H1 (cell line): ENCODE measurements around the gene PDPK1. TPM values are rescaled to one million over a fixed set of nuclear protein-coding genes. Genes with fewer than 3 reads are reported as not detected.

Experiments used
- BCL11A ChIP-seq, 2 experiments: IDR thresholded peaks; one replicate each; pipeline ENCODE4 v1.6.1; 2011; ENCODE audit warnings: low read depth in 2 of 2, low read length in 2 of 2, mild to moderate bottlenecking in 2 of 2
- CHD2 ChIP-seq: IDR thresholded peaks from 2 replicates; pipeline ENCODE4 v1.6.1; 2012; ENCODE audit warnings: low read length, improper control_type of control experiment
- KDM5A ChIP-seq: fragments of 200-600 bp; IDR thresholded peaks from 2 replicates; pipeline ENCODE4 v1.7.1; 2012; ENCODE audit warnings: mild to moderate bottlenecking, low read length, inconsistent platforms, mixed read lengths
- RAD21 ChIP-seq, 2 experiments: IDR thresholded peaks in 1 of 2; conservative IDR thresholded peaks in 1 of 2; 2 replicates each; pipeline ENCODE4 v1.6.1; 2011; ENCODE audit warnings: low read depth in 2 of 2, low read length in 2 of 2, improper control_type of control experiment in 1 of 2, inconsistent platforms in 1 of 2, mild to moderate bottlenecking in 1 of 2, moderate library complexity in 1 of 2
- polyA plus RNA-seq, 7 experiments: library from polyadenylated mRNA; depleted of rRNA in 3 of 7; stranded (reverse) in 5 of 7; unstranded in 2 of 7; fragments of >200 nt in 5 of 7; fragments of 200-250 nt in 2 of 7; gene quantifications; 1 replicate in 5 of 7; 2 replicates in 1 of 7; 4 replicates in 1 of 7; pipeline versions ENCODE4 v1.2.1 to v1.2.3, GENCODE V29; 2011 to 2013; ENCODE audit warnings: missing spikeins in 2 of 7, mixed read lengths in 2 of 7
- total RNA-seq: library from RNA; stranded (reverse); fragmentation: NEBNext Ultra II Directional; extraction: Animal tissue kit (Norgen Biotek cat#: 25700); gene quantifications from 2 replicates; pipeline ENCODE4 v1.2.1, GENCODE V29; 2021
- TF ChIP-seq, protein P1 (sequence below): IDR thresholded peaks from 2 replicates; pipeline ENCODE4 v1.6.1; 2012; ENCODE audit warnings: low read length, inconsistent platforms
- TF ChIP-seq, protein P2 (sequence below): fragments of 300-600 bp; sonication (generic); IDR thresholded peaks from 2 replicates; pipeline ENCODE4 v1.7.1; 2012; ENCODE audit warnings: low read length, moderate library complexity, mild to moderate bottlenecking, inconsistent platforms; ENCODE audit not compliant: insufficient replicate concordance

Gene PDPK1
- total and polyA plus RNA-seq, 2 of the 8 experiments (the other 6 are each of a cell fraction or from before 2014, with no cell fraction given): 17.1 to 27.8 TPM

DNA sequence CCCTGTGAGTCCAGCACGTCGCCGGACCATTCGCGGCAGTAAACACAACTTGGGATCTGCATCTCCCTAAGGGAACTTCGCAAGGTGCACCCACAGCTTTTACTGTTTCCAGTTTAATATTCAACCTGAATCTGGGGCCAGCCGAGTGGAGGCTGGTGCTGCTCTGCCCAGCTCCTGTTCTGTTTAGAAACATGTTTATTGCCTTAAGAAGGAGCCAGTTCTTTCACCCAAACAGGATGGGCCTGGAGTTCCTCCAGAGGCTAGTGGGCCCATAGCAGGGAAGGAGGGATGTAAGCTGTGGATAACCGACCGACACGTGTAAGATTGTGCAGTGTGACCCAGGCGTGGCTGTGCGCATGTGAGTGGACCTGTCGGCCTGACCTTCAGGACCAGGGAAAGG is 45.5 kb upstream of the PDPK1 start (continued):
- no peak for TF ChIP-seq RAD21 (IDR thresholded peaks at IDR 0.05 in 1 of 2, conservative IDR thresholded peaks at IDR 0.05 in 1 of 2; ENCODE audit: low read depth in 2 of 2, low read length in 2 of 2)
- no peak for TF ChIP-seq CHD2
- no peak for TF ChIP-seq KDM5A
- TF ChIP-seq, protein P1, sequence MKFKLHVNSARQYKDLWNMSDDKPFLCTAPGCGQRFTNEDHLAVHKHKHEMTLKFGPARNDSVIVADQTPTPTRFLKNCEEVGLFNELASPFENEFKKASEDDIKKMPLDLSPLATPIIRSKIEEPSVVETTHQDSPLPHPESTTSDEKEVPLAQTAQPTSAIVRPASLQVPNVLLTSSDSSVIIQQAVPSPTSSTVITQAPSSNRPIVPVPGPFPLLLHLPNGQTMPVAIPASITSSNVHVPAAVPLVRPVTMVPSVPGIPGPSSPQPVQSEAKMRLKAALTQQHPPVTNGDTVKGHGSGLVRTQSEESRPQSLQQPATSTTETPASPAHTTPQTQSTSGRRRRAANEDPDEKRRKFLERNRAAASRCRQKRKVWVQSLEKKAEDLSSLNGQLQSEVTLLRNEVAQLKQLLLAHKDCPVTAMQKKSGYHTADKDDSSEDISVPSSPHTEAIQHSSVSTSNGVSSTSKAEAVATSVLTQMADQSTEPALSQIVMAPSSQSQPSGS: no peak
- TF ChIP-seq, protein P2, sequence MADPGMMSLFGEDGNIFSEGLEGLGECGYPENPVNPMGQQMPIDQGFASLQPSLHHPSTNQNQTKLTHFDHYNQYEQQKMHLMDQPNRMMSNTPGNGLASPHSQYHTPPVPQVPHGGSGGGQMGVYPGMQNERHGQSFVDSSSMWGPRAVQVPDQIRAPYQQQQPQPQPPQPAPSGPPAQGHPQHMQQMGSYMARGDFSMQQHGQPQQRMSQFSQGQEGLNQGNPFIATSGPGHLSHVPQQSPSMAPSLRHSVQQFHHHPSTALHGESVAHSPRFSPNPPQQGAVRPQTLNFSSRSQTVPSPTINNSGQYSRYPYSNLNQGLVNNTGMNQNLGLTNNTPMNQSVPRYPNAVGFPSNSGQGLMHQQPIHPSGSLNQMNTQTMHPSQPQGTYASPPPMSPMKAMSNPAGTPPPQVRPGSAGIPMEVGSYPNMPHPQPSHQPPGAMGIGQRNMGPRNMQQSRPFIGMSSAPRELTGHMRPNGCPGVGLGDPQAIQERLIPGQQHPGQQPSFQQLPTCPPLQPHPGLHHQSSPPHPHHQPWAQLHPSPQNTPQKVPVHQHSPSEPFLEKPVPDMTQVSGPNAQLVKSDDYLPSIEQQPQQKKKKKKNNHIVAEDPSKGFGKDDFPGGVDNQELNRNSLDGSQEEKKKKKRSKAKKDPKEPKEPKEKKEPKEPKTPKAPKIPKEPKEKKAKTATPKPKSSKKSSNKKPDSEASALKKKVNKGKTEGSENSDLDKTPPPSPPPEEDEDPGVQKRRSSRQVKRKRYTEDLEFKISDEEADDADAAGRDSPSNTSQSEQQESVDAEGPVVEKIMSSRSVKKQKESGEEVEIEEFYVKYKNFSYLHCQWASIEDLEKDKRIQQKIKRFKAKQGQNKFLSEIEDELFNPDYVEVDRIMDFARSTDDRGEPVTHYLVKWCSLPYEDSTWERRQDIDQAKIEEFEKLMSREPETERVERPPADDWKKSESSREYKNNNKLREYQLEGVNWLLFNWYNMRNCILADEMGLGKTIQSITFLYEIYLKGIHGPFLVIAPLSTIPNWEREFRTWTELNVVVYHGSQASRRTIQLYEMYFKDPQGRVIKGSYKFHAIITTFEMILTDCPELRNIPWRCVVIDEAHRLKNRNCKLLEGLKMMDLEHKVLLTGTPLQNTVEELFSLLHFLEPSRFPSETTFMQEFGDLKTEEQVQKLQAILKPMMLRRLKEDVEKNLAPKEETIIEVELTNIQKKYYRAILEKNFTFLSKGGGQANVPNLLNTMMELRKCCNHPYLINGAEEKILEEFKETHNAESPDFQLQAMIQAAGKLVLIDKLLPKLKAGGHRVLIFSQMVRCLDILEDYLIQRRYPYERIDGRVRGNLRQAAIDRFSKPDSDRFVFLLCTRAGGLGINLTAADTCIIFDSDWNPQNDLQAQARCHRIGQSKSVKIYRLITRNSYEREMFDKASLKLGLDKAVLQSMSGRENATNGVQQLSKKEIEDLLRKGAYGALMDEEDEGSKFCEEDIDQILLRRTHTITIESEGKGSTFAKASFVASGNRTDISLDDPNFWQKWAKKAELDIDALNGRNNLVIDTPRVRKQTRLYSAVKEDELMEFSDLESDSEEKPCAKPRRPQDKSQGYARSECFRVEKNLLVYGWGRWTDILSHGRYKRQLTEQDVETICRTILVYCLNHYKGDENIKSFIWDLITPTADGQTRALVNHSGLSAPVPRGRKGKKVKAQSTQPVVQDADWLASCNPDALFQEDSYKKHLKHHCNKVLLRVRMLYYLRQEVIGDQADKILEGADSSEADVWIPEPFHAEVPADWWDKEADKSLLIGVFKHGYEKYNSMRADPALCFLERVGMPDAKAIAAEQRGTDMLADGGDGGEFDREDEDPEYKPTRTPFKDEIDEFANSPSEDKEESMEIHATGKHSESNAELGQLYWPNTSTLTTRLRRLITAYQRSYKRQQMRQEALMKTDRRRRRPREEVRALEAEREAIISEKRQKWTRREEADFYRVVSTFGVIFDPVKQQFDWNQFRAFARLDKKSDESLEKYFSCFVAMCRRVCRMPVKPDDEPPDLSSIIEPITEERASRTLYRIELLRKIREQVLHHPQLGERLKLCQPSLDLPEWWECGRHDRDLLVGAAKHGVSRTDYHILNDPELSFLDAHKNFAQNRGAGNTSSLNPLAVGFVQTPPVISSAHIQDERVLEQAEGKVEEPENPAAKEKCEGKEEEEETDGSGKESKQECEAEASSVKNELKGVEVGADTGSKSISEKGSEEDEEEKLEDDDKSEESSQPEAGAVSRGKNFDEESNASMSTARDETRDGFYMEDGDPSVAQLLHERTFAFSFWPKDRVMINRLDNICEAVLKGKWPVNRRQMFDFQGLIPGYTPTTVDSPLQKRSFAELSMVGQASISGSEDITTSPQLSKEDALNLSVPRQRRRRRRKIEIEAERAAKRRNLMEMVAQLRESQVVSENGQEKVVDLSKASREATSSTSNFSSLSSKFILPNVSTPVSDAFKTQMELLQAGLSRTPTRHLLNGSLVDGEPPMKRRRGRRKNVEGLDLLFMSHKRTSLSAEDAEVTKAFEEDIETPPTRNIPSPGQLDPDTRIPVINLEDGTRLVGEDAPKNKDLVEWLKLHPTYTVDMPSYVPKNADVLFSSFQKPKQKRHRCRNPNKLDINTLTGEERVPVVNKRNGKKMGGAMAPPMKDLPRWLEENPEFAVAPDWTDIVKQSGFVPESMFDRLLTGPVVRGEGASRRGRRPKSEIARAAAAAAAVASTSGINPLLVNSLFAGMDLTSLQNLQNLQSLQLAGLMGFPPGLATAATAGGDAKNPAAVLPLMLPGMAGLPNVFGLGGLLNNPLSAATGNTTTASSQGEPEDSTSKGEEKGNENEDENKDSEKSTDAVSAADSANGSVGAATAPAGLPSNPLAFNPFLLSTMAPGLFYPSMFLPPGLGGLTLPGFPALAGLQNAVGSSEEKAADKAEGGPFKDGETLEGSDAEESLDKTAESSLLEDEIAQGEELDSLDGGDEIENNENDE: no peak
- no peak for TF ChIP-seq BCL11A (IDR thresholded peaks at IDR 0.05; ENCODE audit: low read depth in 2 of 2, low read length in 2 of 2)
